HG02973 (cell line): ENCODE data around the gene METTL25.

Experiments
- ATAC-seq: cut with Tn5 transposase; IDR thresholded peaks from one replicate; pipeline ENCODE4 v1.9.1; 2021; ENCODE audit warnings: moderate library complexity; ENCODE audit not compliant: unreplicated experiment

METTL25 gene

DNA sequence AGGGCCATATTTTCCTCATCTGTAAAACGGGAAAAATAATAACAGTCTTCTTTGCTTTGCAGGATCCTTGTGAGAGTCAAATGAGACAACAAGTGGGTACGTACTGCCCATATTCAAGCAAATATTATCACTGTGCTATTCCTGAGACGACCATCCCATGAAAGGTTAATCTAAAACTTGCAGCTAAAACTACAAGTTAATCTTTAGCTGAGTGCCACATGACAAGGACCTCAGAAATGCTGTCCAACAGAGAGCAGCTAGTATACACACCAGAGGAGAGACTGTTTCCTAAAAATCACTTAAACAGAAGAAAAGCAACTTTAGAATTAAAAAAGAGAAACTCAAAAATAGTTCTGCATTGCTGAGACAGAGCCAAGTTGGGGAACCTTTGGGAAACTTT is 165.7 kb downstream of the METTL25 start:
- ATAC-seq, result no peak

DNA sequence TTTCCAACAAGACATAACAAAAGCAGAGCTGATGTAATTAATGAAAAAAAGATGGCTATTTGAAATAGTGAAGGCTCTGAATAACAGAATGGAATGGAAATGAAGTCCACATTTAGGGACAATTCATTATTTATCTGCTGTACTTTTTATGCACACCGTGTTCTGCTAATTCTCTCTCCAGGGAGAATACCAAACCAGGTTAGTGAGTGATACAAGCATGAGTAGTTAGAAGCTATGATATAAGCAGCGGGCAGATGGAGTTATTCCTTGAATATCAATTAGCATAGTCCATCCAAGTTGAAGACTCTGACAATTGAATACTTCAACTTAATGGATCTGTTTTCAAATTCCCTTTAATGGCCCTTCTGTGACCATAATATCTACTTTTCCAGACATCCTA is 166.3 kb downstream of the METTL25 start:
- no peak for ATAC-seq

DNA sequence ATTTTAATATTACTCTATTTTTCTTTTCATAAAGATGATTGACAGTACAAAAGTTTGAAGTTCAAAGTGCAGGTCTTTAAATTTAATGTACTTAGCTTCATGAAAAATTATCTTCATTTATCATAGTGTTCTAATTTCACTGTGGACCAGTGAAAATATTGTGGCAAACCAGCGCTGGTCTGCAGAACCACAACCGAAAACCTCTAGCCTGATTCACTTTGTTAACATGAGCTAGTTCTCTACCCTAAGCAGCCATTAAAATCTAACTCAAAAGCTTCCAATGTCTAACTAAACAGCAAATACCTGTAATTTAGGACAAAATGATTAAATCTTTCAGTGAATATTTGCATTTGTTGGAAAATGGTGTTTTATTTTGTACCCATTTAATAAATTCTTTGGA is 167.3 kb downstream of the METTL25 start:
- no peak for ATAC-seq

DNA sequence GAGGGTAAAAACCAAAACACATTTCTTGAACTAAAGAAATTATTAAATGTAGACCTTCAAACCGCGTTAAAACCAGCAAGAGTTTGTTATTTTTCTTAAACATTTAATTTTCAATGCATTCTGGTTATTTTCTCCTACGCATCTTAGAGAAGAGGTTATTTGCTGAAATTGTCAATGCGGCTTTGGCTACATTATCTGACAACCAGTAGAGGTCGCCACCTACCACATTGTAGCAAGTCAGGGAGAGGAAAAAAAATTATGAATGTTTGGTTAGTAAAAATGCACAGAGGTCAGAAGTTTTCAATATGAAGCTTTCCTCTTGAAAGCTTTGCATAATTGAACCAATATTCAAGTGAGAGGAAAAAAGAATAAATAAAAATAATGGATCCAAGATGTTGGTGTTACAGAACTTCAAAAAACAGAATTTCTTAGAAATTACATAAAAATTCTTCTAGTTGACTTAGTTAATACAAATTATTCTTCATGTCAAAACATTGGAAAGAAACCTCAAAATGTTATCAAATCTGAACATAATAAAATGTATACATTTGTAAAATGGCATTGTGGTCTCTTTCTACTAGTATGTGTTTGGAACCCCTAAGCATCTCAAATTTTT is 168.9 kb downstream of the METTL25 start:
- ATAC-seq, result peak; percentile 67
